Measurements from ENCODE around the gene ISG20L2. TPM values are rescaled to one million over a fixed set of nuclear protein-coding genes. Genes with fewer than 3 reads are reported as not detected.

The ISG20L2 gene
- polyA plus RNA-seq, 1 of the 3 experiments (the other 2 are of a cell fraction): 31.6 TPM

DNA sequence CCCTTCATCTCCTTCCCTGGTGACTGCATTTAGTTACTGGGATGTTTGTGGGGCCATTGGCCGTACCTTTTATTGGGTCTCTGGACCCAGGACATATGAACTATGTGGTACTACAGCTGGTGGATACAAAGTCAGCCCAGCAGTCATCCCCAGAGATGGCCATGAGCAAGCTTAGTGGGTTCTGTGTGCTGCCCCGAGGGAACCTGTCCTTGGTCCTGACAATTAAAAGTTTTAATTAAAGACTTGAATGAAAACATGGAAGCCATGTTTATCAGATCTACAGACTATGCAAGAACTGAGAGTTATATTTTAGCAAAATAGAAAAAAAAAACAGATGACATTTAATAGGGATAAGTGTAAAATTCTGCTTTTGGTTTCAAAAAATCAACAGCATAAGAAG lies 48.5 kb downstream of the ISG20L2 start:
- H3K9me2 ChIP-seq: no peaks in the 10 kb centered on the region
- TF ChIP-seq GABPA (IDR thresholded peaks at IDR 0.05; ENCODE audit: low read depth): no peak
- TF ChIP-seq TCF12 (IDR thresholded peaks at IDR 0.05): no peak
- no peak for TF ChIP-seq POLR2AphosphoS5 (IDR thresholded peaks at IDR 0.05; ENCODE audit: low read depth, low read length)
- peak; percentile 84 for TF ChIP-seq REST (IDR thresholded peaks at IDR 0.05; ENCODE audit: low read depth, low read length)
- no peak for TF ChIP-seq FOXM1 (IDR thresholded peaks at IDR 0.05; ENCODE audit: low read depth)
- no peak for TF ChIP-seq NRF1 (IDR thresholded peaks at IDR 0.05; ENCODE audit: low read depth, low read length)
- H3K27ac ChIP-seq (ENCODE audit: low read depth in 2 of 2, low read length in 1 of 2): no peak overlapping the region
- no peak overlapping the region for H3K4me3 ChIP-seq (ENCODE audit: low read depth in 2 of 2, low read length in 1 of 2)
- no peak overlapping the region for H2AFZ ChIP-seq (ENCODE audit: low read depth)
- no peak overlapping the region for H3K4me2 ChIP-seq
- peaks cover 4% of the 10 kb centered on the region; the same call in 1 of the 2 replicates for H4K20me1 ChIP-seq (ENCODE audit: insufficient read depth)
- H3K27me3 ChIP-seq (ENCODE audit: insufficient read depth): no peaks in the 10 kb centered on the region
- H3K9ac ChIP-seq: no peak overlapping the region
- WGBS (ENCODE audit: low lambda C conversion rate): 50% methylated on average over 2 of the region's 2 CpGs
- ChIA-PET CTCF (interaction anchor here (1.0 to 45.5 kb wide), 6 partner anchors 9 to 117 kb away, joined by 3 to 2702 read pairs (median 210); partner anchors contain the start of genes CRABP2, ISG20L2 and METTL25B), POLR2A (no interaction called here)
- no peaks in the 10 kb centered on the region for H3K36me3 ChIP-seq (replicated peaks in 1 of 2; ENCODE audit: control insufficient read depth in 1 of 2, insufficient read depth in 2 of 2, low read length in 1 of 2)
- H3K79me2 ChIP-seq (ENCODE audit: insufficient read depth): peaks cover 23% of the 10 kb centered on the region
- H3F3A ChIP-seq (replicated peaks; ENCODE audit: insufficient read depth): peaks cover 3% of the 10 kb centered on the region
- H3K9me3 ChIP-seq: no peaks in the 10 kb centered on the region
- H3K4me1 ChIP-seq (ENCODE audit: control insufficient read depth in 1 of 2, insufficient read depth in 2 of 2, low read depth in 1 of 2, low read length in 1 of 2): peaks cover 13 to 25% of the 10 kb centered on the region in 2 experiments; a peak in 3 of 4 replicates
- DNase-seq: no peak

- ChIA-PET CTCF (interaction anchor here (0.6 to 45.5 kb wide), 37 partner anchors 9 to 250 kb away, joined by 3 to 2702 read pairs (median 4); partner anchors contain the start of genes BCAN, CRABP2, HAPLN2 and HDGF), POLR2A (interaction anchor here (1.0 to 3.3 kb wide), 8 partner anchors 10 to 183 kb away, joined by 3 to 36 read pairs (median 6); partner anchors contain the start of gene NTRK1)
- no peaks in the 10 kb centered on the region for H3K27me3 ChIP-seq (ENCODE audit: insufficient read depth)
- peaks cover 3% of the 10 kb centered on the region for H3F3A ChIP-seq (replicated peaks; ENCODE audit: insufficient read depth)
- peak overlapping the region; percentile 76 for H2AFZ ChIP-seq (ENCODE audit: low read depth)
- H3K36me3 ChIP-seq (replicated peaks in 1 of 2; ENCODE audit: control insufficient read depth in 1 of 2, insufficient read depth in 2 of 2, low read length in 1 of 2): peaks cover 0 to 9% of the 10 kb centered on the region in 2 experiments
- no peaks in the 10 kb centered on the region for H3K9me2 ChIP-seq
- peaks cover 10% of the 10 kb centered on the region; the same call in 1 of the 2 replicates for H4K20me1 ChIP-seq (ENCODE audit: insufficient read depth)
- peak; percentile 98 for TF ChIP-seq RAD21 (IDR thresholded peaks at IDR 0.05; ENCODE audit: low read length)
- 0 out of 2 replicates have a peak, but pooled peaks have one; percentile 3 for TF ChIP-seq GABPA (IDR thresholded peaks at IDR 0.05; ENCODE audit: low read depth)
- TF ChIP-seq, protein P1, sequence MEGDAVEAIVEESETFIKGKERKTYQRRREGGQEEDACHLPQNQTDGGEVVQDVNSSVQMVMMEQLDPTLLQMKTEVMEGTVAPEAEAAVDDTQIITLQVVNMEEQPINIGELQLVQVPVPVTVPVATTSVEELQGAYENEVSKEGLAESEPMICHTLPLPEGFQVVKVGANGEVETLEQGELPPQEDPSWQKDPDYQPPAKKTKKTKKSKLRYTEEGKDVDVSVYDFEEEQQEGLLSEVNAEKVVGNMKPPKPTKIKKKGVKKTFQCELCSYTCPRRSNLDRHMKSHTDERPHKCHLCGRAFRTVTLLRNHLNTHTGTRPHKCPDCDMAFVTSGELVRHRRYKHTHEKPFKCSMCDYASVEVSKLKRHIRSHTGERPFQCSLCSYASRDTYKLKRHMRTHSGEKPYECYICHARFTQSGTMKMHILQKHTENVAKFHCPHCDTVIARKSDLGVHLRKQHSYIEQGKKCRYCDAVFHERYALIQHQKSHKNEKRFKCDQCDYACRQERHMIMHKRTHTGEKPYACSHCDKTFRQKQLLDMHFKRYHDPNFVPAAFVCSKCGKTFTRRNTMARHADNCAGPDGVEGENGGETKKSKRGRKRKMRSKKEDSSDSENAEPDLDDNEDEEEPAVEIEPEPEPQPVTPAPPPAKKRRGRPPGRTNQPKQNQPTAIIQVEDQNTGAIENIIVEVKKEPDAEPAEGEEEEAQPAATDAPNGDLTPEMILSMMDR (IDR thresholded peaks at IDR 0.05): peak; percentile 97
- no peak for TF ChIP-seq FOSL2 (IDR thresholded peaks at IDR 0.05; ENCODE audit: borderline replicate concordance, low read depth)
- TF ChIP-seq SIN3A (IDR thresholded peaks at IDR 0.05; ENCODE audit: borderline replicate concordance, low read depth, low read length): no peak
- no peak for TF ChIP-seq FOXJ3 (CRISPR knock-in tag; IDR thresholded peaks at IDR 0.05)
- peak; percentile 98 for TF ChIP-seq SMC3 (IDR thresholded peaks at IDR 0.05; ENCODE audit: low read depth, low read length)
- peak; percentile 64; the same call in 1 of the 2 replicates for TF ChIP-seq RCOR1 (IDR thresholded peaks at IDR 0.05; ENCODE audit: low read length)
- peak overlapping the region; percentile 40 to 67; a peak in 3 of 4 replicates for H3K27ac ChIP-seq (ENCODE audit: low read depth in 2 of 2, low read length in 1 of 2)
- DNase-seq: peak; percentile 78
- H3K4me1 ChIP-seq (ENCODE audit: control insufficient read depth in 1 of 2, insufficient read depth in 2 of 2, low read depth in 1 of 2, low read length in 1 of 2): peaks cover 21 to 42% of the 10 kb centered on the region in 2 experiments; a peak in 3 of 4 replicates
- H3K9ac ChIP-seq: no peak overlapping the region
- H3K79me2 ChIP-seq (ENCODE audit: insufficient read depth): peaks cover 23% of the 10 kb centered on the region
- H3K4me2 ChIP-seq: peak overlapping the region; percentile 98
- no peaks in the 10 kb centered on the region for H3K9me3 ChIP-seq
- WGBS (ENCODE audit: low lambda C conversion rate): 11% methylated on average over 20 of the region's 22 CpGs
- H3K4me3 ChIP-seq (ENCODE audit: low read depth in 2 of 2, low read length in 1 of 2): peak overlapping the region; percentile 55 to 71
Observed at GRCh38 chr1:156677616-156678596, 50.7 kb downstream of the ISG20L2 start.

Measured in SK-N-SH (cell line).